GM12891 (cell line): Measurements from ENCODE around the gene LCOR.

Experiments used
- POLR2AphosphoS5 ChIP-seq: IDR thresholded peaks from 2 replicates; pipeline ENCODE4 v1.6.1; 2011; ENCODE audit warnings: low read depth, low read length, control low read depth
- POU2F2 ChIP-seq: IDR thresholded peaks from 2 replicates; pipeline ENCODE4 v1.6.1; 2011; ENCODE audit warnings: low read depth, mild to moderate bottlenecking, control low read depth, low read length, moderate library complexity

GRCh38 chr10:96960872-96961271, 128.8 kb downstream of the LCOR start:
- TF ChIP-seq POLR2AphosphoS5 = no peak
- no peak for TF ChIP-seq POU2F2
